C4-2B (cell line): ENCODE data around the gene TRIM63.

Experiments
- ZFX ChIP-seq: fragments of 450-650 bp; IDR thresholded peaks from 2 replicates; pipeline ENCODE4 v1.6.1; 2017
- TF ChIP-seq, protein P1 (sequence below): fragments of 450-650 bp; conservative IDR thresholded peaks from 2 replicates; pipeline ENCODE4 v1.5.1; 2017; ENCODE audit warnings: mild to moderate bottlenecking

DNA sequence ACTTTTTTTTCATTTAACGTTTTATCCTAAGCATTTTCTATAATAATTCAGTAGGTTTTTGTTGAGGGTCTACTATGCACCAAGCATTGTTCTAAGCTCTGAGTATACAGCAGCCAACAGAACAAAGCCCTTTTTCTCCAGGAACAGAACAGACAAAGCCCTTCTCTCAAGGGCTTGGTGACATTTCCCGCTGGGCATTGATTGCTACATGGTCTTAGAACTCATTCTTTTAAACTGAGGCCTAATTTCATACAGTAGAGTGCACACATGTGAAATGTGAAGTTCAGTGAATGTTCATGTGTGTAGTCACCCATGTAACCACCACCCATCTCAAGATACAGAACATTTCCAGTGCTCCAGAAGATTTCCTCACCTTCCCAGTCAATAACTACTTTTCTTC, 29.0 kb upstream of the TRIM63 start:
- TF ChIP-seq, protein P1, sequence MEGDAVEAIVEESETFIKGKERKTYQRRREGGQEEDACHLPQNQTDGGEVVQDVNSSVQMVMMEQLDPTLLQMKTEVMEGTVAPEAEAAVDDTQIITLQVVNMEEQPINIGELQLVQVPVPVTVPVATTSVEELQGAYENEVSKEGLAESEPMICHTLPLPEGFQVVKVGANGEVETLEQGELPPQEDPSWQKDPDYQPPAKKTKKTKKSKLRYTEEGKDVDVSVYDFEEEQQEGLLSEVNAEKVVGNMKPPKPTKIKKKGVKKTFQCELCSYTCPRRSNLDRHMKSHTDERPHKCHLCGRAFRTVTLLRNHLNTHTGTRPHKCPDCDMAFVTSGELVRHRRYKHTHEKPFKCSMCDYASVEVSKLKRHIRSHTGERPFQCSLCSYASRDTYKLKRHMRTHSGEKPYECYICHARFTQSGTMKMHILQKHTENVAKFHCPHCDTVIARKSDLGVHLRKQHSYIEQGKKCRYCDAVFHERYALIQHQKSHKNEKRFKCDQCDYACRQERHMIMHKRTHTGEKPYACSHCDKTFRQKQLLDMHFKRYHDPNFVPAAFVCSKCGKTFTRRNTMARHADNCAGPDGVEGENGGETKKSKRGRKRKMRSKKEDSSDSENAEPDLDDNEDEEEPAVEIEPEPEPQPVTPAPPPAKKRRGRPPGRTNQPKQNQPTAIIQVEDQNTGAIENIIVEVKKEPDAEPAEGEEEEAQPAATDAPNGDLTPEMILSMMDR, result no peak
- TF ChIP-seq ZFX, result no peak
